Measurements from ENCODE around the gene RNPEP.
"Not testable (repeated sequence)": the region's sequence is repeated elsewhere in the genome, so short reads cannot be mapped to it uniquely, and the experiment has no call there.

Gene RNPEP

DNA sequence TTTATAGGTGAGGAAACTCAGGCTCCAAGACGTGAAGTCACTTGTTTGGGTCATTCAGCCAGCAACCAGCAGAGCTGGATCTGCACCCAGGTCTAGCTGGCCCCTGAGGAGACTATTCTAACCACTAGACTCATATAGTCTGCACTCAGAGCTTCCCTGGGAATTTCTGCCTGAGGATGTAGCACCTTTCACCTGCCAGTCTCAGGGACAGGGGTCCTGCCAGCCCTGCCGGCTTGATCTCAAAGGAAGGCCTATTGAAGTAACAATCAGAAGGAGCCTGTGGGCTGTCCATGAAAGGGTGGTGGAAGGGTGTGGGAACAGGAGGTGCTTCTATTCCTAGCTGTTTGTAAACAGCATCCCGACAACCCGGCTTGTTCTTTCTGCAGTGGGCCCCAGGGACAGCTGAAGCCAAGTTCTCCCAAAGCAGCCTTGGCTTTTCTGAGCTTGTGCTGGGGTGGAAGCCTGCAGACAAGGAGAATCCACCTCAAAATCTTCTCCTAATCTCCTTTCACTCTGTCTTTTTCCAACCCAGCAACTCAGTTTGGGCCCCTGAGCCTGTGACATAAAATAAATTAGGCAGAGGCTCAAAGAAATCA, 43.9 kb upstream of the RNPEP start:
- H3F3A ChIP-seq (ENCODE audit: control insufficient read depth, insufficient read depth) = no peaks in the 10 kb centered on the region
- H3K4me3 ChIP-seq (ENCODE audit: low read length) = no peak overlapping the region
- no peaks in the 10 kb centered on the region for H3K9me3 ChIP-seq (ENCODE audit: control insufficient read depth, insufficient read depth, low read length)
- H3K4me1 ChIP-seq (ENCODE audit: control insufficient read depth, low read length) = no peaks in the 10 kb centered on the region
- no peaks in the 10 kb centered on the region for H3K79me2 ChIP-seq (ENCODE audit: control insufficient read depth, low read length)
- TF ChIP-seq EZH2phosphoT487 (IDR thresholded peaks at IDR 0.05; ENCODE audit: borderline replicate concordance, low read length) (no peak), CTCF (IDR thresholded peaks at IDR 0.05; ENCODE audit: low read depth, low read length, poor library complexity, severe bottlenecking) (no peak)
- no peak overlapping the region for H3K4me2 ChIP-seq (ENCODE audit: low read length)
- H3K27ac ChIP-seq (ENCODE audit: low read depth, low read length) = no peak overlapping the region
- no peaks in the 10 kb centered on the region for H3K36me3 ChIP-seq (ENCODE audit: control insufficient read depth, low read length)
- H3K9me2 ChIP-seq (replicated peaks; ENCODE audit: control insufficient read depth, low read length) = no peaks in the 10 kb centered on the region
- H3K27me3 ChIP-seq (ENCODE audit: control insufficient read depth, low read length) = peaks cover 8% of the 10 kb centered on the region
- no peaks in the 10 kb centered on the region for H4K20me1 ChIP-seq (ENCODE audit: control insufficient read depth, insufficient read depth, low read depth, low read length)

GRCh38 chr1:201939148-201939547, 43.3 kb upstream of the RNPEP start:
- Histone ChIP-seq H3K9me3 (ENCODE audit: control insufficient read depth, insufficient read depth, low read length) (no peaks in the 10 kb centered on the region), H3K4me3 (ENCODE audit: low read length) (no peak overlapping the region), H3K36me3 (ENCODE audit: control insufficient read depth, low read length) (no peaks in the 10 kb centered on the region), H3K9me2 (replicated peaks; ENCODE audit: control insufficient read depth, low read length) (no peaks in the 10 kb centered on the region), H3K4me2 (ENCODE audit: low read length) (no peak overlapping the region), H3K4me1 (ENCODE audit: control insufficient read depth, low read length) (no peaks in the 10 kb centered on the region), H3K27me3 (ENCODE audit: control insufficient read depth, low read length) (peaks cover 12% of the 10 kb centered on the region), H4K20me1 (ENCODE audit: control insufficient read depth, insufficient read depth, low read depth, low read length) (no peaks in the 10 kb centered on the region), H3F3A (ENCODE audit: control insufficient read depth, insufficient read depth) (no peaks in the 10 kb centered on the region), H3K79me2 (ENCODE audit: control insufficient read depth, low read length) (no peaks in the 10 kb centered on the region), H3K27ac (ENCODE audit: low read depth, low read length) (no peak overlapping the region)
- TF ChIP-seq EZH2phosphoT487 (IDR thresholded peaks at IDR 0.05; ENCODE audit: borderline replicate concordance, low read length) = no peak
- no peak for TF ChIP-seq CTCF (IDR thresholded peaks at IDR 0.05; ENCODE audit: low read depth, low read length, poor library complexity, severe bottlenecking)

GRCh38 chr1:201939574-201939973, 42.9 kb upstream of the RNPEP start:
- no peaks in the 10 kb centered on the region for H3K9me3 ChIP-seq (ENCODE audit: control insufficient read depth, insufficient read depth, low read length)
- no peak overlapping the region for H3K4me2 ChIP-seq (ENCODE audit: low read length)
- H3K4me1 ChIP-seq (ENCODE audit: control insufficient read depth, low read length) = no peaks in the 10 kb centered on the region
- H3F3A ChIP-seq (ENCODE audit: control insufficient read depth, insufficient read depth) = no peaks in the 10 kb centered on the region
- no peaks in the 10 kb centered on the region for H3K9me2 ChIP-seq (replicated peaks; ENCODE audit: control insufficient read depth, low read length)
- no peaks in the 10 kb centered on the region for H3K79me2 ChIP-seq (ENCODE audit: control insufficient read depth, low read length)
- no peaks in the 10 kb centered on the region for H3K36me3 ChIP-seq (ENCODE audit: control insufficient read depth, low read length)
- no peaks in the 10 kb centered on the region for H4K20me1 ChIP-seq (ENCODE audit: control insufficient read depth, insufficient read depth, low read depth, low read length)
- H3K27me3 ChIP-seq (ENCODE audit: control insufficient read depth, low read length) = peaks cover 10% of the 10 kb centered on the region
- no peak for TF ChIP-seq EZH2phosphoT487 (IDR thresholded peaks at IDR 0.05; ENCODE audit: borderline replicate concordance, low read length)
- TF ChIP-seq CTCF (IDR thresholded peaks at IDR 0.05; ENCODE audit: low read depth, low read length, poor library complexity, severe bottlenecking) = no peak
- no peak overlapping the region for H3K4me3 ChIP-seq (ENCODE audit: low read length)
- no peak overlapping the region for H3K27ac ChIP-seq (ENCODE audit: low read depth, low read length)

DNA sequence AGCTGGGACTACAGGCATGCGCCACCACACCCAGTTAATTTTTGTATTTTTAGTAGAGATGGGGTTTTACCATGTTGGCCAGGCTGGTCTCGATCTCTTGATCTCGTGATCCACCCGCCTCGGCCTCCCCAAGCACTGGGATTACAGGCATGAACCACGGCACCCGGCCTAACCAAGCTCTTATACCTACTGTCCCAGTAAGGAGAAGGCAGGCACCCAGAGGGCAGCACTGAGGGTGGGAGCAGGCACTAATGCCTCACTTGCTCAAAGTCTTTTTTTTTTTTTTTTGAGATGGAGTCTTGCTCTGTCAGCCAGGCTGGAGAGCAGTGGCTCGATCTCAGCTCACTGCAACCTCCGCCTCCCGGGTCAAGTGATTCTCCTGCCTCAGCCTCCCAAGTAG, 42.1 kb upstream of the RNPEP start:
- H4K20me1 ChIP-seq (ENCODE audit: control insufficient read depth, insufficient read depth, low read depth, low read length); H3K9me2 ChIP-seq (replicated peaks; ENCODE audit: control insufficient read depth, low read length); H3K4me3 ChIP-seq (ENCODE audit: low read length); H3K36me3 ChIP-seq (ENCODE audit: control insufficient read depth, low read length); H3K79me2 ChIP-seq (ENCODE audit: control insufficient read depth, low read length); H3K9me3 ChIP-seq (ENCODE audit: control insufficient read depth, insufficient read depth, low read length); H3K27ac ChIP-seq (ENCODE audit: low read depth, low read length); H3K4me1 ChIP-seq (ENCODE audit: control insufficient read depth, low read length); H3F3A ChIP-seq (ENCODE audit: control insufficient read depth, insufficient read depth); H3K4me2 ChIP-seq (ENCODE audit: low read length): not testable (repeated sequence)
- H3K27me3 ChIP-seq (ENCODE audit: control insufficient read depth, low read length) = peaks cover 16% of the 10 kb centered on the region

All from DOHH2 (cell line).